ENCODE measurements around the gene ZSCAN31. TPM values are rescaled to one million over a fixed set of nuclear protein-coding genes. Genes with fewer than 3 reads are reported as not detected.

Gene ZSCAN31
- total and polyA plus RNA-seq, 4 donors: 5.6 to 13.1 (median 9.0) TPM

GRCh38 chr6:28351493-28351925, 15.6 kb upstream of the ZSCAN31 start:
- Histone ChIP-seq H3K4me1 (ENCODE audit: control insufficient read depth in 5 of 5, insufficient read depth in 5 of 5, low read length in 5 of 5) (peaks cover 0 to 28% (median 9%) of the 10 kb centered on the region in 5 donors), H3K9ac (ENCODE audit: insufficient read depth in 1 of 2, low read length in 2 of 2) (no peak overlapping the region), H3K27me3 (ENCODE audit: control insufficient read depth in 3 of 3, insufficient read depth in 3 of 3, low read length in 2 of 3) (peaks cover 0 to 2% (median 0%) of the 10 kb centered on the region in 3 donors), H3K27ac (ENCODE audit: low read depth in 1 of 2, low read length in 1 of 2) (no peak overlapping the region), H3K9me3 (ENCODE audit: control insufficient read depth in 4 of 4, insufficient read depth in 3 of 4, low read length in 3 of 4) (no peaks in the 10 kb centered on the region), H3K36me3 (ENCODE audit: control insufficient read depth in 4 of 4, insufficient read depth in 4 of 4, low read length in 4 of 4) (no peaks in the 10 kb centered on the region), H3K4me3 (no peak overlapping the region)
- DNase-seq (no peak), ATAC-seq (ENCODE audit: insufficient read depth, low FRiP score) (no peak)
- WGBS, 2 donors: 59 to 76% methylated on average over 2 of the region's 2 CpGs
- no peak for TF ChIP-seq CTCF (IDR thresholded peaks at IDR 0.05; ENCODE audit: control extremely low read depth, extremely low read depth)

- no peak overlapping the region for H3K9ac ChIP-seq (ENCODE audit: insufficient read depth in 1 of 2, low read length in 2 of 2)
- peaks cover 0 to 2% (median 0%) of the 10 kb centered on the region in 3 donors for H3K27me3 ChIP-seq (ENCODE audit: control insufficient read depth in 3 of 3, insufficient read depth in 3 of 3, low read length in 2 of 3)
- no peak for TF ChIP-seq CTCF (IDR thresholded peaks at IDR 0.05; ENCODE audit: control extremely low read depth, extremely low read depth)
- H3K27ac ChIP-seq (ENCODE audit: low read depth in 1 of 2, low read length in 1 of 2): no peak overlapping the region
- no peaks in the 10 kb centered on the region for H3K9me3 ChIP-seq (ENCODE audit: control insufficient read depth in 4 of 4, insufficient read depth in 3 of 4, low read length in 3 of 4)
- WGBS, 2 donors: 49 to 60% methylated on average over 2 of the region's 2 CpGs
- no peak overlapping the region for H3K4me3 ChIP-seq
- H3K4me1 ChIP-seq (ENCODE audit: control insufficient read depth in 5 of 5, insufficient read depth in 5 of 5, low read length in 5 of 5): peaks cover 0 to 24% (median 9%) of the 10 kb centered on the region in 5 donors
- DNase-seq: no peak
- no peaks in the 10 kb centered on the region for H3K36me3 ChIP-seq (ENCODE audit: control insufficient read depth in 4 of 4, insufficient read depth in 4 of 4, low read length in 4 of 4)
- ATAC-seq (ENCODE audit: insufficient read depth, low FRiP score): no peak
Observed at GRCh38 chr6:28351087-28351486, 15.1 kb upstream of the ZSCAN31 start.

GRCh38 chr6:28349892-28350737, 14.2 kb upstream of the ZSCAN31 start, which contains the start of gene ZKSCAN3:
TSS of gene ZKSCAN3 (plus strand) at chr6:28349947. CDS start at chr6:28359587, 9,640 bp downstream.
- ATAC-seq (ENCODE audit: insufficient read depth, low FRiP score) (peak; percentile 95), DNase-seq (peak; percentile 86 to 94 (median 88))
- TF ChIP-seq CTCF (IDR thresholded peaks at IDR 0.05; ENCODE audit: control extremely low read depth, extremely low read depth): no peak
- Histone ChIP-seq H3K4me3 (peak within 1 kb of the TSS; percentile 95), H3K9me3 (ENCODE audit: control insufficient read depth in 4 of 4, insufficient read depth in 3 of 4, low read length in 3 of 4) (no peaks in the 10 kb centered on the region), H3K27ac (ENCODE audit: low read depth in 1 of 2, low read length in 1 of 2) (peak within 1 kb of the TSS; percentile 47 to 96), H3K36me3 (ENCODE audit: control insufficient read depth in 4 of 4, insufficient read depth in 4 of 4, low read length in 4 of 4) (no peaks in the 10 kb centered on the region), H3K4me1 (ENCODE audit: control insufficient read depth in 5 of 5, insufficient read depth in 5 of 5, low read length in 5 of 5) (peaks cover 0 to 17% (median 6%) of the 10 kb centered on the region in 5 donors), H3K9ac (ENCODE audit: insufficient read depth in 1 of 2, low read length in 2 of 2) (peak within 1 kb of the TSS; percentile 80 to 88), H3K27me3 (ENCODE audit: control insufficient read depth in 3 of 3, insufficient read depth in 3 of 3, low read length in 2 of 3) (peaks cover 0 to 2% (median 0%) of the 10 kb centered on the region in 3 donors)
- WGBS, 2 donors: 1 to 2% methylated on average over 30 of the region's 30 CpGs

Measured in lung (tissue), 12 donors.